ENCODE results near the gene IL31RA. TPM values are rescaled to one million over a fixed set of nuclear protein-coding genes. Genes with fewer than 3 reads are reported as not detected.

The IL31RA gene
- total and polyA plus RNA-seq, 10 of the 15 experiments (the other 5 are each of a cell fraction or from before 2014, with no cell fraction given): 0.03 to 0.31 (median 0.11) TPM; not detected in 2

DNA sequence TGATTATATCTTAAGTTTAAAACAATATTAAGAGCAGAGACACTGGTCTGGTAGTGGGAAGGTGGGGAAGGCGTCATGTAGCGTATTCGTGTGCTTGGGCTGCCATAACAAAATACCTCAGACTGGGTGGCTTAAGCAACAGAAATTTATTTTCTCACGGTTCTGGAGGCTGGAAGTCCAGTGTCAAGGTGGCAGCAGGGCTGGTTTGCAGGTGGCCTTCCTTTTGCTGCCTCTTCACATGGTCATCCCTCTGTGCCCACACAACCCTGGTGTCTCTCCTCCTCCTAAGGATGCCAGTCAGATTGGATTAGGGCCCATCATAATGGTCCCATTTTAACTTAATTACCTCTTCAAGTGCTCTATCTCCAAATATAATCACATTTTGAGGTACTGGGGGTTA is 9.6 kb downstream of the IL31RA start:
- H3K9ac ChIP-seq (ENCODE audit: control insufficient read depth, insufficient read depth, low read length): no peak overlapping the region
- H3K4me1 ChIP-seq (ENCODE audit: control insufficient read depth, insufficient read depth, low read length): no peaks in the 10 kb centered on the region
- H3K27me3 ChIP-seq (replicated peaks in 1 of 2; ENCODE audit: control insufficient read depth in 2 of 2, insufficient read depth in 2 of 2, low read length in 1 of 2): no peaks in the 10 kb centered on the region; a peak in 1 of 4 replicates
- no peaks in the 10 kb centered on the region for H3K79me2 ChIP-seq (ENCODE audit: control insufficient read depth, insufficient read depth, low read length)
- ATAC-seq: no peak
- DNase-seq (ENCODE audit: low read depth, low spot score): no peak
- no peak for FAIRE-seq
- no peak overlapping the region for H3K4me2 ChIP-seq (ENCODE audit: control insufficient read depth, insufficient read depth)
- in situ Hi-C loops (cut with MboI): no loop called here
- H3K4me3 ChIP-seq: no peak overlapping the region
- BruUV-seq (replicated peaks): no TSS peak
- TF ChIP-seq CREM (IDR thresholded peaks at IDR 0.05; ENCODE audit: low read depth): no peak
- TF ChIP-seq, protein P1, sequence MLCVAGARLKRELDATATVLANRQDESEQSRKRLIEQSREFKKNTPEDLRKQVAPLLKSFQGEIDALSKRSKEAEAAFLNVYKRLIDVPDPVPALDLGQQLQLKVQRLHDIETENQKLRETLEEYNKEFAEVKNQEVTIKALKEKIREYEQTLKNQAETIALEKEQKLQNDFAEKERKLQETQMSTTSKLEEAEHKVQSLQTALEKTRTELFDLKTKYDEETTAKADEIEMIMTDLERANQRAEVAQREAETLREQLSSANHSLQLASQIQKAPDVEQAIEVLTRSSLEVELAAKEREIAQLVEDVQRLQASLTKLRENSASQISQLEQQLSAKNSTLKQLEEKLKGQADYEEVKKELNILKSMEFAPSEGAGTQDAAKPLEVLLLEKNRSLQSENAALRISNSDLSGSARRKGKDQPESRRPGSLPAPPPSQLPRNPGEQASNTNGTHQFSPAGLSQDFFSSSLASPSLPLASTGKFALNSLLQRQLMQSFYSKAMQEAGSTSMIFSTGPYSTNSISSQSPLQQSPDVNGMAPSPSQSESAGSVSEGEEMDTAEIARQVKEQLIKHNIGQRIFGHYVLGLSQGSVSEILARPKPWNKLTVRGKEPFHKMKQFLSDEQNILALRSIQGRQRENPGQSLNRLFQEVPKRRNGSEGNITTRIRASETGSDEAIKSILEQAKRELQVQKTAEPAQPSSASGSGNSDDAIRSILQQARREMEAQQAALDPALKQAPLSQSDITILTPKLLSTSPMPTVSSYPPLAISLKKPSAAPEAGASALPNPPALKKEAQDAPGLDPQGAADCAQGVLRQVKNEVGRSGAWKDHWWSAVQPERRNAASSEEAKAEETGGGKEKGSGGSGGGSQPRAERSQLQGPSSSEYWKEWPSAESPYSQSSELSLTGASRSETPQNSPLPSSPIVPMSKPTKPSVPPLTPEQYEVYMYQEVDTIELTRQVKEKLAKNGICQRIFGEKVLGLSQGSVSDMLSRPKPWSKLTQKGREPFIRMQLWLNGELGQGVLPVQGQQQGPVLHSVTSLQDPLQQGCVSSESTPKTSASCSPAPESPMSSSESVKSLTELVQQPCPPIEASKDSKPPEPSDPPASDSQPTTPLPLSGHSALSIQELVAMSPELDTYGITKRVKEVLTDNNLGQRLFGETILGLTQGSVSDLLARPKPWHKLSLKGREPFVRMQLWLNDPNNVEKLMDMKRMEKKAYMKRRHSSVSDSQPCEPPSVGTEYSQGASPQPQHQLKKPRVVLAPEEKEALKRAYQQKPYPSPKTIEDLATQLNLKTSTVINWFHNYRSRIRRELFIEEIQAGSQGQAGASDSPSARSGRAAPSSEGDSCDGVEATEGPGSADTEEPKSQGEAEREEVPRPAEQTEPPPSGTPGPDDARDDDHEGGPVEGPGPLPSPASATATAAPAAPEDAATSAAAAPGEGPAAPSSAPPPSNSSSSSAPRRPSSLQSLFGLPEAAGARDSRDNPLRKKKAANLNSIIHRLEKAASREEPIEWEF (IDR thresholded peaks at IDR 0.05; ENCODE audit: insufficient replicate concordance, low read depth, low read length): no peak
- no peak for TF ChIP-seq HDAC6 (IDR thresholded peaks at IDR 0.05; ENCODE audit: unreplicated experiment)
- TF ChIP-seq BCL11A (IDR thresholded peaks at IDR 0.05; ENCODE audit: low read depth, low read length): no peak
- TF ChIP-seq ASH2L (IDR thresholded peaks at IDR 0.05; ENCODE audit: borderline replicate concordance, low read depth): no peak
- TF ChIP-seq NFXL1 (IDR thresholded peaks at IDR 0.05; ENCODE audit: borderline replicate concordance): no peak
- no peaks in the 10 kb centered on the region for H3K36me3 ChIP-seq (ENCODE audit: control insufficient read depth in 2 of 2, insufficient read depth in 2 of 2, low read length in 1 of 2)
- POLR2A ChIA-PET: no interaction called here
- intact Hi-C loops (cut with micrococcal nuclease; ENCODE audit: unreplicated experiment): no loop called here
- H4K20me1 ChIP-seq (ENCODE audit: control insufficient read depth, insufficient read depth): no peaks in the 10 kb centered on the region
- CTCF ChIA-PET: no interaction called here
- no peak overlapping the region for H3K27ac ChIP-seq (ENCODE audit: control insufficient read depth, insufficient read depth)
- 51% methylated on average over 4 of the region's 4 CpGs for WGBS (ENCODE audit: insufficient coverage, insufficient replicate concordance, low lambda C conversion rate, missing lambda C conversion rate)
- RAD21 ChIA-PET (ENCODE audit: unreplicated experiment): no interaction called here
- no peak overlapping the region for H2AFZ ChIP-seq (ENCODE audit: control insufficient read depth, low read depth, low read length)
- no peaks in the 10 kb centered on the region; the same call in 2 of the 3 replicates for H3K9me3 ChIP-seq (replicated peaks; ENCODE audit: control insufficient read depth, insufficient read depth, low read length)
- SMC1A ChIA-PET (ENCODE audit: uncharacterized antibody, unreplicated experiment): interaction anchor here (1.0 to 1.3 kb wide), 2 partner anchors 8 to 16 kb away, joined by 3 to 5 read pairs; no protein-coding TSS in a partner anchor

All from GM12878 (cell line).